Muscle layer of duodenum (tissue), 2 donors: ENCODE measurements around the gene PLOD3.

Experiments used
- H3K27ac ChIP-seq: one replicate; pipeline ENCODE4 v1.7.0; 2013; ENCODE audit warnings: mild to moderate bottlenecking, low read length
- H3K27me3 ChIP-seq: one replicate; pipeline ENCODE4 v1.7.0; 2013; ENCODE audit warnings: low read depth, mild to moderate bottlenecking, control low read depth, low read length
- H3K36me3 ChIP-seq, 2 donors: one replicate each; pipeline ENCODE4 v1.7.0; 2013; ENCODE audit warnings: low read length in 2 of 2, control low read depth in 1 of 2, mild to moderate bottlenecking in 1 of 2; ENCODE audit not compliant: insufficient read depth in 2 of 2, control insufficient read depth in 1 of 2
- H3K4me1 ChIP-seq, 2 donors: one replicate each; pipeline ENCODE4 v1.7.0; 2013; ENCODE audit warnings: low read length in 2 of 2, mild to moderate bottlenecking in 2 of 2, control low read depth in 1 of 2, moderate library complexity in 1 of 2; ENCODE audit not compliant: insufficient read depth in 2 of 2, control insufficient read depth in 1 of 2
- H3K4me3 ChIP-seq, 2 donors: one replicate each; pipeline ENCODE4 v1.7.0; 2013; ENCODE audit warnings: low read length in 2 of 2, low read depth in 1 of 2, mild to moderate bottlenecking in 1 of 2
- H3K9me3 ChIP-seq, 2 donors: one replicate each; pipeline ENCODE4 v1.7.0; 2013; ENCODE audit warnings: low read length in 2 of 2, control low read depth in 1 of 2, mild to moderate bottlenecking in 1 of 2; ENCODE audit not compliant: control insufficient read depth in 1 of 2
- donor health status: healthy.

PLOD3 gene

DNA sequence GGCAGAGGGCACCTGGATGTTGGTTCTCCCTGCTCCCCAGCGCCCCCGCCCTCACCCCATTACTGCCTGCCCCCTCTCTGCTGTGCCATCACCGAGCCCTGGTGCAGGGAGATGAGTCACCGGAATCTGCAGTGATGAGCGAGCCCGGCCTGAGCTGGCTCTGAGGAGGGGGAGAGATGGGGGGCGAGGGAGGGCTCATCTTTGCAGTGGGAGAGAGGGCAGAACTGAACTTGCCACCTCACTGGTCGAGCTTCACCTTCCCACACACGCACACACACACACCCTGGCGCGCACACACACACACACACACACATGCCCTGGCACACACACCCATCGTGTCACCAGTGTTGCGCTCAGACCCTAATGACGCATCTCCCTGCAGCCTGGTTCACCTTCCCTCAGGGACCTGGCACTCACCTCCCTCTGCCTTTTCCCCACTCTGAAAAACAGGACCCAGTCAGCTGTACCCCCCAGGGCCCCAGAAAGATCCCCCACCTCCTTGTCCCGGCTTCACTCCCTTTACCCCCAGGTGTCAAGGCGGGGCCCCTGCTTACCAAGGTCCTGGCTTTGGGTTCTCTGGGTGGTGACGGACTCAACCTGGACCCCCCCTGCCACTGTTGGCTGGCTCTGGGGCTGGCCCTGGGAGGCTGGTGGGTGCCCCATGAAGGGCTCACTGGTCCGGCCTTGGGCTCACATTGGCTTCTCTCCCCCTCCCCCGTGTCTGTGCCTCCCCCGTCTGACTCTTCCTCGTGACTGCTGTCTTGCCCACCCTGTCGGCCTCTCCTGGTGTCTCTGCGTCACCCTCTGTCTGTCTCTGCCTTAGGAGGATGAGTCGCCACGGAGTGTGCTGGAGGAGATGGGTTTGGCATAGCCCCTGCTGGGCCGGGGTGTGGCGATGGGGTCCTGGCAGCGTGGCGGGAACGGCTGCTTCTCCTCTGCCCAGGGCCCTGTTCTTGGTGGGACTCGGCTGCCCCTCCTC is 57.4 kb downstream of the PLOD3 start:
- Histone ChIP-seq H3K4me3 (no peak overlapping the region), H3K27me3 (peaks cover 20% of the 10 kb centered on the region), H3K27ac (no peak overlapping the region)

DNA sequence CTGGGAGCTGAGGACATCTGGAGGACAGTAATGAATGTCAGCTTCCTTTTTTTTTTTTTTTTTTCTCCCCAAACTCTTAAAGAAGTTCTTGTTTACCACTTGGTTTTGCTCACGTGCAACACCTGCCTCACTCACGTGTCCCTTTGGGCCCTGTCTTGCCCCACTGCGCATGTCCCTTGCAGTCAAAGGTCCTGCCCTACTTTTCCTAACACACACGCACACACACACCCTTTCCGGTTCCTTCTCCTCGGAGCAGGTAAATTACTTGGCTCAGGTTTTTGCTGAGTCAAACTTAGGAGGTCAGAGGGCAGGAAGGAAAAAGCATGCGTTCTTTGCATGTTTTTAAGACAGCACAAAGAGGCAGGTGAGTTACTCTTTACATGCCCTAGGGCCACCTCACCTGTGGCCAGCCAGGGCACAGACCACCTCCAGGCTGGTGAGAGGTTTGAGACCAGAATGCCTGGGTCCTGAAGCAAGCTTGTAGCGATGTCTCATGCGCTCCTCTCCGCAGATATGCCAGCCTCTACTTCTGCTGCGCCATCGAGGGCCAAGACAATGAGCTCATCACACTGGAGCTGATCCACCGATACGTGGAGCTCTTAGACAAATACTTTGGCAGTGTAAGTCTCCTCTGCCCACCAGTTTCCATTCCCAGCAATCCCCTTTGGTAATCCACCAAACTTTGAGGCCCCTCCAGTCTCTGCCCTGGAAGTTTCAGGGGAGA is 60.4 kb downstream of the PLOD3 start:
- no peaks in the 10 kb centered on the region for H3K27me3 ChIP-seq
- peaks cover 4 to 26% of the 10 kb centered on the region in 2 donors for H3K36me3 ChIP-seq
- no peak overlapping the region for H3K27ac ChIP-seq
- peaks cover 6 to 15% of the 10 kb centered on the region in 2 donors for H3K4me1 ChIP-seq
- no peak overlapping the region for H3K4me3 ChIP-seq
- no peaks in the 10 kb centered on the region for H3K9me3 ChIP-seq

More for the DNA sequence above, 57.4 kb downstream of the PLOD3 start:
- H3K9me3 ChIP-seq: no peaks in the 10 kb centered on the region
- peaks cover 4 to 26% of the 10 kb centered on the region in 2 donors for H3K36me3 ChIP-seq
- peaks cover 6 to 33% of the 10 kb centered on the region in 2 donors for H3K4me1 ChIP-seq

DNA sequence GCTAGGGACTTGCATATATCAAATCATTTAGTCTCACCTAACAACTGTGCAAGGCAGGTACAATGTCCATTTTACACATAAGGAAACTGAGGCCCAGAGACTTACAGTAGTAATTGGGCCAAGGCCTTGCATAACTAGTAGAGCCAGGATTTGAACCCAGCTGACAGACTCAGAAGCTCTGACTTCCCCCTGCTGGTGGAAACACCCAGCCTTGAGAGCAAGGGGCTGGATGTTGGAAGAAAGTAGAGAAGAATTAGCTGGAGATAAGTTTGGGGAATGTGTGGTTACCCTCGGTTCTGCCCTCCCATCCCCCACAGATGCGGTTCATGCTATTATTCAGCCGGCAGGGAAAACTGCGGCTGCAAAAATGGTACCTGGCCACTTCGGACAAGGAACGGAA is 61.1 kb downstream of the PLOD3 start:
- Histone ChIP-seq H3K4me1 (peaks cover 6 to 15% of the 10 kb centered on the region in 2 donors), H3K27me3 (no peaks in the 10 kb centered on the region), H3K36me3 (peaks cover 4 to 26% of the 10 kb centered on the region in 2 donors), H3K27ac (no peak overlapping the region), H3K9me3 (no peaks in the 10 kb centered on the region), H3K4me3 (no peak overlapping the region)
